Activated T-cell treated with anti-CD3 and anti-CD28 coated beads, Interleukin-2, amount 50 U/mL, for 4 hours (primary cell): ENCODE results near the gene ABCA3. TPM values are rescaled to one million over a fixed set of nuclear protein-coding genes. Genes with fewer than 3 reads are reported as not detected.

ENCODE experiments used
- ATAC-seq, 2 donors: fragments of 200-7000 bp; cut with Tn5 transposase; one replicate each; pipeline ENCODE4 v1.10.0; 2021
- DNase-seq: peaks from one replicate; pipeline ENCODE4 v3.0.0-alpha.2; 2020
- H3K27me3 Mint-ChIP-seq: one replicate; pipeline ENCODE4 v1.8.0; 2021; ENCODE audit warnings: low read depth, mixed read lengths
- H3K36me3 Mint-ChIP-seq: one replicate; pipeline ENCODE4 v1.8.0; 2022; ENCODE audit warnings: mixed read lengths; ENCODE audit not compliant: insufficient read depth
- H3K4me1 Mint-ChIP-seq: one replicate; pipeline ENCODE4 v1.8.0; 2021; ENCODE audit warnings: low read depth, mixed read lengths
- H3K4me3 Mint-ChIP-seq: one replicate; pipeline ENCODE4 v1.8.0; 2021; ENCODE audit warnings: mild to moderate bottlenecking, moderate library complexity, mixed read lengths
- H3K9me3 Mint-ChIP-seq: one replicate; pipeline ENCODE4 v1.8.0; 2021; ENCODE audit warnings: mixed read lengths
- total RNA-seq, 3 donors: library from RNA; stranded (reverse); gene quantifications; one replicate each; pipeline ENCODE4 v1.2.1, GENCODE V29; 2021

The ABCA3 gene
- total RNA-seq, 3 donors from 2014 or later, result 2.4 to 3.7 (median 2.7) TPM

GRCh38 chr16:2228161-2228824 lies 112.2 kb downstream of the ABCA3 start:
- H3K36me3 Mint-ChIP-seq, result peaks cover 16% of the 10 kb centered on the region
- peaks cover 15% of the 10 kb centered on the region for H3K4me1 Mint-ChIP-seq

GRCh38 chr16:2226918-2227317 lies 113.6 kb downstream of the ABCA3 start:
- Mint-ChIP-seq H3K36me3 (peaks cover 15% of the 10 kb centered on the region), H3K27me3 (no peaks in the 10 kb centered on the region), H3K9me3 (no peaks in the 10 kb centered on the region), H3K4me1 (peaks cover 17% of the 10 kb centered on the region), H3K4me3 (no peak overlapping the region)
- DNase-seq (no peak), ATAC-seq (no peak)

More at GRCh38 chr16:2228161-2228824, 112.2 kb downstream of the ABCA3 start:
- Mint-ChIP-seq H3K4me3 (no peak overlapping the region), H3K9me3 (no peaks in the 10 kb centered on the region), H3K27me3 (no peaks in the 10 kb centered on the region)
- ATAC-seq, result no peak
- no peak for DNase-seq

DNA sequence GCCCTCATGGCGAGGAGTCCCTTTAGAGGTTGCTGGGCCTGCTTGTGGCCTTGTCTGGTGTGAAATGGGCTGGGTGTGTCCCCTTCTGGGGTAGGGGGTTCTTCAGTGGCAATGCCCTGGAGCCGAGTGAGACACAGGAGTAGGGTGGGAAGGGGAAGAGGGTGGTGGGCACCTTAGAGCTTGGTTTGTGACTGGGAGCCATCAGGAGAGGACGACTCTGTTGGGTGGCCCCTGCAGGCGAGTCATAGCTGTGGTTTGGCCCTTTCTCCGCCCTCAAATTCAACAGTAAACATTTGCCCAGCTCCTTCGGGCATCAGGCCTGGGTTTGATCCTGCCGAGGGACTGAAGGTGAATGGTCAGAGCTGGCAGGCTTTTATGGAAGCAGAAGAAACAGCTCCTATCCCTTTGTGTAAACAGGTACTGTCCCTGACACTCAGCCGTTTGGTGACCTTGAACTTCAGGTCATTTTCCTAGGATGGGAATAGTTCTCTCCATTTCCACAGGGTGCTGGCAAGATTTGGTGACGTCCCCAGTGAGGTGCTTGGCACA lies 114.2 kb downstream of the ABCA3 start:
- H3K36me3 Mint-ChIP-seq, result peaks cover 13% of the 10 kb centered on the region
- H3K4me1 Mint-ChIP-seq, result peaks cover 17% of the 10 kb centered on the region
- no peak overlapping the region for H3K4me3 Mint-ChIP-seq
- H3K9me3 Mint-ChIP-seq, result no peaks in the 10 kb centered on the region
- no peaks in the 10 kb centered on the region for H3K27me3 Mint-ChIP-seq
- DNase-seq (no peak), ATAC-seq (no peak)

Other genes starting within 250 kb of the ABCA3 start
- gene PKD1, start 204.8 kb downstream of the ABCA3 start, total RNA-seq, result 100 to 1,000 TPM; 100 to 118 (median 104) TPM
- not detected for gene RAB26, start 192.1 kb downstream of the ABCA3 start, total RNA-seq
- gene TRAF7, start 184.9 kb downstream of the ABCA3 start, total RNA-seq, result 100 to 1,000 TPM in 2 of 3 donors, 10 to 100 TPM in 1; 95.6 to 110 (median 102) TPM
- 1 to 10 TPM in 1 of 3 donors, under 1 TPM in 2; 0.14 to 1.5 (median 0.34) TPM for gene CASKIN1, start 144.1 kb downstream of the ABCA3 start, total RNA-seq
- gene MLST8, start 135.3 kb downstream of the ABCA3 start, total RNA-seq, result 10 to 100 TPM; 73.6 to 88.0 (median 84.8) TPM
- 1 to 10 TPM; 6.4 to 8.2 (median 6.8) TPM for gene BRICD5, start 129.9 kb downstream of the ABCA3 start, total RNA-seq
- gene PGP, start 125.9 kb downstream of the ABCA3 start, total RNA-seq, result 10 to 100 TPM; 25.8 to 27.9 (median 27.2) TPM
- 10 to 100 TPM; 44.3 to 48.7 (median 45.3) TPM for gene E4F1, start 117.1 kb downstream of the ABCA3 start, total RNA-seq
- gene DNASE1L2, start 104.3 kb downstream of the ABCA3 start, total RNA-seq, result 1 to 10 TPM in 1 of 3 donors, under 1 TPM in 2; 0.52 to 1.1 (median 0.86) TPM
- 10 to 100 TPM; 21.6 to 23.8 (median 22.5) TPM for gene ECI1, start 89.1 kb downstream of the ABCA3 start, total RNA-seq
- gene RNPS1, start 72.6 kb downstream of the ABCA3 start, total RNA-seq, result 100 to 1,000 TPM; 412 to 481 (median 413) TPM
- gene CCNF, start 88.7 kb upstream of the ABCA3 start, total RNA-seq, result 1 to 10 TPM; 6.7 to 7.5 (median 7.4) TPM
- gene TEDC2, start 119.4 kb upstream of the ABCA3 start, total RNA-seq, result 10 to 100 TPM; 26.0 to 37.5 (median 32.7) TPM
- not detected for gene NTN3, start 130.6 kb upstream of the ABCA3 start, total RNA-seq
- gene TBC1D24, start 134.4 kb upstream of the ABCA3 start, total RNA-seq, result 10 to 100 TPM; 25.0 to 27.2 (median 26.3) TPM
- gene ATP6V0C, start 173.2 kb upstream of the ABCA3 start, total RNA-seq, result 100 to 1,000 TPM; 184 to 198 (median 188) TPM
- gene AMDHD2, start 179.6 kb upstream of the ABCA3 start, total RNA-seq, result 10 to 100 TPM; 32.0 to 35.3 (median 35.0) TPM
- gene CEMP1, start 190.7 kb upstream of the ABCA3 start, total RNA-seq, result under 1 TPM; 0.16 to 0.60 (median 0.38) TPM
- gene PDPK1, start 197.3 kb upstream of the ABCA3 start, total RNA-seq, result 10 to 100 TPM; 47.1 to 55.3 (median 54.3) TPM